GM12873 (cell line): ENCODE data around the gene PEAK1.

Source experiments
- CTCF ChIP-seq: IDR thresholded peaks from 2 replicates; pipeline ENCODE4 v1.5.1; 2012; ENCODE audit warnings: low read depth, mild to moderate bottlenecking, moderate library complexity, low read length, control low read depth; ENCODE audit not compliant: insufficient read depth; ENCODE audit errors: missing control alignments

Gene PEAK1

DNA sequence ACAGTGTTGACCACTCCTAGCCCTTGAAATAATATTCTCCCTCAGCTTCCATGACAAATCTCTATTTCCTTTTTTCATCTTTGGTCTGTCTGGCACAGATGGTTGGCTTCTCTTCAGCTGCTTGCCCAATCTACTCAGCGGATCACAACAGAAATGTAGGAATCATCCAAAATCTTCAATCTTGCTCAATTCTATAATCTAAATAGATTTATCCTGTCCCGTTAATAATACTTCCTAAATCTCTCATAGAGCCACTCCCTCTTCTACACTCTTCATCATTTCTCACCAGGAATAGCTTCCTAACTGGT is 3.8 kb downstream of the PEAK1 start:
- TF ChIP-seq CTCF, result no peak

GRCh38 chr15:77415450-77416147 is 4.3 kb downstream of the PEAK1 start:
- TF ChIP-seq CTCF, result no peak

DNA sequence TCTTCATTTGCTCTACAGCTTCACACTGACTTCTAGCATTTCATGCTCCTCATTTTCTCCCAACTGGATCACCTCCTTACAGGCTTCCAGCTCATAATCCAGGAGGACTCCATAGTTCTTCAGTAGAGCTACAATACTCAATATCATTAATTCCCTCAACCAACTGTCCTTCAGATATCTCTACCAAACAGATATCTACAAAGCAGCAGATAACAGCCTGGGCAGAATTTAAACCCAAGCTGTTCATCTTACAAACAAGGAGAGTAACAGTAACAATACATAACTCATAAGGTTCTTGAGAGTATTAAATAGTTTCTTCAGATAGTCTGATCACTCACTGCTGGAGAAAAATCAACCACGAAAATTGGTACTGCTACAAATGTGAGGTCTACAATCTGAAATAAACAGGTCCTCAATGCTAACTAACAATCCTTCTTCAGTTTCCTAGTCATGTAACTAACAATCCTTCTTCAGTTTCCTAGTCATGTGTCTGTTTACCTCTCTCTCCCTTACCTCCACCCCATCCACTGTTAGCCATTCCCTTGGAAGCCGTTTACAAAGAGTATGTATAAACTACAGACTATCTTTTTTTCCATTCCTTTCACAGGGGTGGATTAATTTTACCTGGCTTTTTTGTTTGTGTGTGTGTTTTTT is 5.0 kb downstream of the PEAK1 start:
- no peak for TF ChIP-seq CTCF

- TF ChIP-seq CTCF, result no peak
Observed at GRCh38 chr15:77413699-77414349, 6.1 kb downstream of the PEAK1 start.

GRCh38 chr15:77412972-77413698 is 6.8 kb downstream of the PEAK1 start:
- no peak for TF ChIP-seq CTCF

DNA sequence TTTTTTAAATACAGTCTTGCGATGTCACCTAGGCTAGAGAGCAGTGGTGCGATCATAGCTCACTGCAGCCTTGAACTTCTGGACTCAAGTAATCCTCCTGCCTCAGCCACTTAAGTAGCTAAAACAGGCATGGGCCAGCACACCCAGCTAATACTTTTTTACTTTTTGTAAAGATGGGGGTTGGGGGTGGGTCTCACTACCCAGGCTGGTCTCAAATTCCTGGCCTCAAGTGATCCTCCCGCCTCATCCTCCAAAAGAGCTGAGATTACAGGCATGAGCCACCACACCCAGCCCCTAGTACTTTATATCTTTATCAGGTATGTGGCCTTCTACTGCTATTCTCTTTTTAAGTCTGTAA is 8.3 kb downstream of the PEAK1 start:
- TF ChIP-seq CTCF, result no peak
